HG03354 (cell line): Measurements from ENCODE around the gene IFT27.
"Not testable (repeated sequence)": the region's sequence is repeated elsewhere in the genome, so short reads cannot be mapped to it uniquely, and the experiment has no call there.

Experiments
- ATAC-seq: cut with Tn5 transposase; IDR thresholded peaks from one replicate; pipeline ENCODE4 v1.9.1; 2021; ENCODE audit warnings: mild to moderate bottlenecking; ENCODE audit not compliant: unreplicated experiment, poor library complexity, severe bottlenecking

Gene IFT27

DNA sequence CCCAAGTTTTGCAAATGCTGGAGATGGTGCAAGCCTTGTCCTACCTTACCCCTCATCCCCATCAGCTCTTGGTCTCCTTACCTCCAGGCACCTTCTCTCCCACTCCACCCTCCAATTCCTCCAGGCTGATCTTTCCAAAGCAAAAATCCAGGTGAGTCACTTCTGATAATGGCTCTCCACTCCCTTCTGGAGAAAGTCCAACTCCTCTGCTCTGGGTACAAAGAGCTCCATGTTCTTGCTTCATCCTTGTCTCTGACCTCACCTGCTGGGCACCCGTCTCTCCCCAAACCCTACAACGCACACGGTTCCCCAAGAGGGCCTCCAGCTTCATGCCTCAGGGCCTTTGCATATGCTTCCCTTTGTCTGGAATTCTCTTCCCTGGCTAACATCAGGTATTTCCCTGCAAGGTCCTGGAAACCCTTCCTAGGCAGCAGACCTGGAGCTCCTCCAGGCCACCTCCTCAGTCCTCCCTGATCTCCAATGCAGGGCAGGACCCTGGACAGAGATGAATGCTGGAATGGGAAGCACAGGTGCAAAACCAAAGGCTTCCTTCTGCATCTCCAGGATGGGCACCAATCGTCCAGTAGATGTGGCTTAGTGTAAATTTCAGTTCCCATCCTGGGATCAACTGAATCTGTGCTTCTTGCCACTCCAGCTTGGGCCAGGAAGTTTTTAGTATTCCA lies 22.7 kb downstream of the IFT27 start:
- no peak for ATAC-seq

DNA sequence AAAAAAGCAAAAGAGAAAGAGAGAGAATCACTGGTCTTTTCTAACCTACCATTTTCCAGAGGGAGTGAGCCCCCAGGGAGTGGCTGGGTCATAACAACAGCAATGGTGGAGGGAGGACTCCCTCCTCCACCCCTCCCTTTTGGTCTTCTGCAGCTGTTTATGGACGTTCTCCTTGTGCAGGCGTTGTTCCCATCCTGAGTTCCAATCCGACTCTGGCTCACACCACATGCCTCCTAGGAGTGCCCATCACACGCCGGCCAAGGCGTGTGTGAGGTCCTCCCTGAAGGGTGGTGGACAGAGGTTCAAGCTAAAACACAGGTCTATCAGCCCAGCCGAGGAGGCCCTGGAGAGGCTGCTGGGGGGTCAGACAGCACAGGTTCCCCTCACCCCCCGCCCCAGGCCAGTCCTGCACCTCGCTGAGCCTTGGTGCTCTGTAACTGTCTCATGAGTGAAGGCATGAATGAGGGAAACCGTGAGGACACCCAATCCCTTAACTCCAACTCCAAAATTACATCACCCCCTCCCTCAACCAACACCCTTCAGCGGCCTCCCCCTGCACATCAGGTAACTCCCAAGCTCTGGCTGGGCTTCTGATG lies 29.4 kb downstream of the IFT27 start:
- no peak for ATAC-seq

DNA sequence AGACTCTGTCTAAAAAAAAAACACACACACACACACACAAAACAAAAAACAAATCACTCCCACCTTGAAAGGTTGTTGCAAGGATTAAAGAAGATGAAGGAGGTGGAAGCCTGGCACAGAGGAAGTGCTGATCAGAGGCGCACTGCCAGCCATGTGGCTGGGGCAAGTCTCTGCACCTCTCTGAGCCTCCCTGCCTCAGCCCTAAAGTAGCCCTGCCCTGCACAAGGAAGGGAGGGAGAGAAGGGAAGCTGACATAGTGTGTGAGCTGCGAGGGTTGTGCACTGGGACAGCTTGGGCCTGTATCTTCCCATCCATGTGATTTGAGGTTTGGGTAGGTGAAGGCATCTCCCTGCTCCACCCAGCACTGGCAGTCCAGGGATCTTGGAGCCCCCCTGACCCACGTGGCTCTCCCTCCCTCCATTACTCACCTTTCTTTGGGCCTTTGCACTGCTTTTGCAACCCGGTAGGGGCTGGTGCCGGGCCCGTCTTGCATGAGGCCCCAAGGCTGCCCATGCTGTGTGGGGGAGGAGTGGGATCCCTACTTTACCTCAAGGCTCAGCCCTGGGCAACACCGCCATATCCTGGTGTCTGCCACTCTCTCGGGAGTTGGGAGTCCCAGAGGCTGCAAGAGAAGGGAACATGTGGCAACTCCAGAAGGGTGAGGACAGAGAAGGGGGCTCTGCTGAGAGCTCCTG lies 30.5 kb downstream of the IFT27 start:
- ATAC-seq = no peak

DNA sequence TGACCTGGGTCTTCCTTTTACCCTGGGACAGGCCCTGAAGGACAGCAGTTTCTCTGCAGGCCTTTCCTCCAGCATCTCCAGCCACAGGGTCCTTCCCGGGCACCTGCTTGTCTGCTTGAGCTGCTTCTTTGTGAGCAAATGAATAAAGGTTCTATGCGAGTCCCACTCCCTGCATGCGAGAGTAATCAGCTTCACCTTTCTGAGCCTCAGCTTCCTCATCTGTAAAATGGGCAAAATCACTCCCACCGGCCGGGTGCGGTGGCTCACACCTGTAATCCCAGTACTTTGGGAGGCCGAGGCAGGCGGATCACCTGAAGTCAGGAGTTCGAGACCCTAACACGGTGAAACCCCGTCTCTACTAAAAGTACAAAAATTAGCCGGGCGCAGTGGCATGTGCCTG lies 31.1 kb downstream of the IFT27 start:
- no peak for ATAC-seq

DNA sequence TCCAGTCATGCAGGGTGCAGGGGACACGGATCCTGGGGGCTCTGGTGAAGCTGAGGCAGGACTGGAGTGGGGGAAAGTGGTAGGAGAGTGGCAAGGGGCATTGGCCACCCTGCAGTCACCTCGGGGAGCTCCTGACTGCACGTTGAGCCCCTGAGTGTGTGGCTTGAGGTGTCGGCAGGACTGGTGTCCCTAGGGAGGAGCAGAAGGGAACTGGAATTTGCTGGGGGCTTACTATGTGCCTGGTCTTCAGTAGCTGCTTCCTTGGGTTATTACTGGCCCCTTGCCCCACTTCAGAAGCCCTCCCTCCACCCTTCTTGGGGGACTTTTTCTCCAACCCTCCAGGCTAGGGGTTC lies 31.5 kb downstream of the IFT27 start:
- ATAC-seq = no peak

DNA sequence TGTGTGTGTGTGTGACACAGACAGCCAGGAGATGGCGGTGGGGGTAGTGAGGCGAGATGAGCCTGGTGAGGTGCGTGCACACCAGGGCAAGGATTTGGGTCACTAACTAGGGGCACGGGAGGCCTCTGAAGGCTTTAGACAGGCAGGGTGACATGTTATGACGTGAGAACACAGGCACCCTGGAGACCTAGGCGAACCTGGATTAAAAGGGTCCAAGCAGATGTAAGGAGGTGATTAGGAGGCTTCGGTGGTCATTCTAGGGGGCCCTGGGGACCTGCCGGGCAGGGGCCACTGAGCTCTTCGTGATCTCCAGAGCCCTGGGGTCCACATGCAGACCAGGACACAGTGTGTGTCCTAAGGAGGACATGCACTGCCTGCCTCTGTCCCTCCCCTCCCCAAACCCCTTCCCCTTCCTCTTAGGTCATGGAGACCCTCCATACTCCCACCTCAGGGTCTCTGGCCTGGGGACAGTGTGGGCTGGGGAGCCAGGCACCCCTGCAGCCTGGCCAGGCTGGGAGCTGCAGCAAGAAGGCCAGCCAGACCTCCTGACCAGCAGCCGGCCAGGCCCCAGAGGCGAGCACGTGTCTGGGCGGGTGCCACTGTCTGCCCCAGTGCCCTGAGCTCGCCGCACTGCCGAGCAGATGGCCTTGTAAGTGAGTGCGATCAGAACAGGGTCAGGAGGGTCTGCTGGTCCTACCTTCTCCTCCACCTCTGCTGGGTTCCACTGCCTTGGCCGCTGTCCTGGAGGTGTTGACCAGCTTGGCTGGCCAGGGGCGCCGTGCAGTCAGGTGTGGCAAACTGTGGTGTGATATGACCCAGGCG lies 32.1 kb downstream of the IFT27 start:
- no peak for ATAC-seq

DNA sequence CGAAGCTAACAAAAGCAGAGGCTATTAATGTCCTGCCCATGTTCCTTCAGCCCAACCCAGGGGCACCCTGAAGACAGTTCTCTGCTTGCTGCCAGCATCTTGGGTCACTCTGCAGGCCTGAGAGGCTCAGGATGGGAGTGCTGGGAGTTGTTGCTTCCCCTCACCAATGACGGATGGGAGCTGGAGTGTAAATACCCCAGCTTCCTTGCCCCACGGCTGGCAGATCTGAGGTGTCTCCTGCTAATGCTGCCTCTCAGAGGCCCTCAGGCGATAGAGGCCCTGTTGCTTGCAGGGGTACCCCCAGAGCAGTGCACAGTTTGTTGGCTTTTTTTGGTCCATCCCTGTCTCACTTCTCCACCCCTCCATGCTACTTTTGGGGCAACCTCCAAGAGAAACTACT lies 32.9 kb downstream of the IFT27 start:
- no peak for ATAC-seq

DNA sequence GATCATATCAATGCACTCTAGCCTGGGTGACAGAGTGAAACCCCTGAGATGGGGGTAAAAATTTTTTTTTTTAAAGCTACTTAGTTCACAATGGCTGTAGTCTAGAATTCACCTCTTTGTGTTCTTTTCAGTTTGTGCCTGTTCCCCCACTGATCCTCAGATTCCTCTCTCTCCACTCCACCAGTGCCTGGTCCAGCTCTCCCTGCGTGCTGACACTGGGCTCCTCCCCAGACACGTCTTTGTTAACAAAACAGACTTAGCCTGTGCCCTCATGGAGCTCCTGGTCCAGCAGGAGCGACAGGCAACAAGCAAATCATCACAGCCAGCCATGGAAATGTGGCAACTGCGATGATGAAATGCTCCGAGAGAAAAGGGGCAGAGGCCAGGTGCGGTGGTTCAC lies 34.0 kb downstream of the IFT27 start:
- ATAC-seq = no peak

DNA sequence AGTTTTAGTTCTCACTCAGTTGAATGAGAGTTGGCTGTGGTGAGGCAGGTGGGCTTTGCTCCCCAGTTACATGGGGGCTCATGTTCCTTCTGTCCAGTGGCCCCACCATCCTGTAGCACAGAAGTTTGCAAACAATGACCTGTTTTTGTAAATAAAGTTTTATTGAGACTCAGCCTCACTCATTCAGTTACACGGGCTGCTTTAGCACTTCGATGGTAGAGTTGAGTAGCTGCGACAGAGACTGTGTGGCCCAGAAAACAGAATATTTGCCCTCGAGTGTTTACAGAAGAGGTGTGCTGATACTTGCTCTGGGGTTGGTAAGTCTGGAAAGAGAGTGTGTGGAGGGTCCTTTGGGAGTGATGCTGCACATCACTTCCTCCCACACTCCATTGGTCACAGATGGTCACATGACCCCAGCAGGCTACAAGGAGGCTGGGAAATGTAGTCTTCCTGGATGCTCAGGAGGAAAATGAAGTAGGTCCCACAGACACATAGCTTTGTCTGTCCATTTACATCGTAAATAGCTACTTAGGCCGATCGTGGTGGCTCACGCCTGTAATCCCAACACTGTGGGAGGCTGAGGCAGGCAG lies 34.6 kb downstream of the IFT27 start:
- ATAC-seq = no peak

DNA sequence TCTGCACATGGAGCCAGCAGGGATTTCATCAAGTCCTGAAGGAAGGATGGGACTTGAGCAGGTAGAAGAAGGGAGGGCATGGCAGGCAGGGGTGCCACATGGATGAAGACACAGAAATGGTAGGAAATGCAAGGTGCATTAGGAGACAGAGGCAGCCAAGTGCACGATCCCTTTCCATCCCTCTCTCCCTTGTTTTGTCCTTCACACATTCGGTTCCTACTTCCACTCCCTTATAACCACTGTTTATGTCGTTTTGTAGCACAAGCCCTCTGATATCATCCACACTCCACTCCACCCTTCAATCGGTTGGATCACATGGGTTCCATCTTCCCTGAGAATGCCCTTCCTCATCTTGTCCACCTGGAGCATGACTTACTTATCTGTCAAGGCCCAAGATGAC lies 35.2 kb downstream of the IFT27 start:
- ATAC-seq = no peak

DNA sequence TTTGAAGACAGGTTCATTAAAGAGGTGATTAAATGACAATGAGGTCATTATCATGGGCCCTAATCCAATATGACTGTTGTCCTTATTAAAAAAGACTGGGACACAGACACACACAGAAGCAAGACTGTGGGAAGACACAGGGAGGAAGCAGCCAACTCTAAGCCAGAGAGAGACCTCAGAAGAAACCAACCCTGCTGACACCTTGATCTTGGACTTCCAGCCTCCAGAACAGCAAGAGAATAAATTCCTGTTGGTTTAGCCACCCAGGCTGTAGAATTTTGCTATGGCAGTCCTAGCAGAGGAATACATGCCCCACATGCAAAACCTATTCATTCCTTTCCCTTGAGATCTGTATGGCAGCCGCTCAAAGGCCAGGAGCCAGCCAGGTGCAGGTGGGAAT lies 36.7 kb downstream of the IFT27 start:
- ATAC-seq = no peak

DNA sequence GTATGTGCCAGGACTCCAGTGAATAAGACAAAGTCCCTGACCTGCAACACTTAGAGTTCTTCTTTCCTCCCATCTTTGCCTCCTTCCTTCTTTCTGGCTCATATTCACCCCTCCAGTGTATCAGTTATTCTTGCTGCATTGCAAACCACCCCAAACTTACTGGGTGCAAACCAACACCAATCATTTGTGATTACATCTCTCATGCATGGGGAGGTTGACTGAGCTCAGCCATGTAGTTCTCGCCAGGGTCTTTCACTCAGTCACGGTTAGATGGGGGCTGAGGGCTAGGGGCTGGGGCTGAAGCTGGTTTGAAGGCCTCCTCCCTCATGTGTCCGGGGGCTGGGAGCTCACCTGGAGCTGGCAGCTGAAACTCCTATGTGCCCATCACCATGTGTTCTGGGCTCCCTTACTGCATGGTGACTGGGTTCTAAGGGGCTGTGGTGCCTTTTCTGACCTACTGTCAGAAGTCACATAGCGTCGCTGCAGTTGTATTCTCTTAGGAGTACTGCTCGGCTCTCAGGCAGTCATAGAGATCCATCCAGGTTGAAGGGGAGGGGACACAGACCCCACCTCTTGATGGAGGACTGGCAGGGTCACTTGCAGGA lies 37.4 kb downstream of the IFT27 start:
- no peak for ATAC-seq

DNA sequence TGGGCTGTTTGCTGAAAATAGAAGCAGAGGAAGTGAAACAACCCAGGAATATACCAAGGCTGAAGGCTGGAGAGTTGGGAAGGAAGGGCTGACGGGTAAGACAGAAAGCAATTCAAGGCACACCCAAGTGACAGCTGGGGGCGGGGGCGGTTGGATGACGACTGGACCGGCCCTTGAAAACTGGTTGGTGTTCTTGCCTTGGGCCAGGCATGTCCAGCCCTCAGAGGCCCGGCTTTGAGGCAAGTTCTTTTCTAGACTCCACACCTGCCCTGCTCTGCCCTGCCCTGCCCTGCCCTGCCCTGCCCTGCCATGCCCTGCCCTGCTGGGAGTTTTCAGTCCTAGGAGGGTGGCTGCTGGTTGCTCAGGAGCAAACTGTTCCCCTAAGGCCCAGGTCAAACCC lies 38.1 kb downstream of the IFT27 start:
- ATAC-seq = no peak

DNA sequence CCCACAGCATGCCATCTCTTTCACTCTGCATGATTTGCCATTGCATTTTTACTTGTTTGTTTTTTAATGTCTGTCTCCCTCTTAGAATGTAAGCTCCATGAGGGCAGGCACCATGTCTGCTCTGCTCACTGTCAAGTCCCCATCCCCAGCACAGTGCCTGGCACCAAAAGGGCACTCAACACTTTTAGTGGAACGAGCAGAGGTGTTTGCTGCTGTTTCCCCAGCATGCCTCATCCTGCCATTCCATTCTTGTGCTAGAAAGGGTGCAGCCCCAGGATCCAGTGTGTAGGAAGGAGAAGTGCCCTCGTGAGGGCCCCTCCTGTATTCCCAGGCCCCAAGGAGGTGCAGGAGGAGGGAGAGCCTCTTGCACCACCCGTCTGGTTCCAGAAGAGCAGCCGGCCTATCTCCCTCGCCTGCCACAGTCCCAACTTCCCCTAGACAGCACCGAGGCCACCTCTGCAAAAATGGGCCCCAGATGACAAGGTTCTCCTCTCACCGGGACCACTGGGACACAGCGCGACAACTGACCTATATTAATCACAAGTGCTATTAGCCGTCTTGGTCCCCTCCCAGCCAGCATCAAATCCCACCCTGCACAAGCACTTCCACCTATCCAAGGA lies 39.1 kb downstream of the IFT27 start:
- no peak for ATAC-seq

DNA sequence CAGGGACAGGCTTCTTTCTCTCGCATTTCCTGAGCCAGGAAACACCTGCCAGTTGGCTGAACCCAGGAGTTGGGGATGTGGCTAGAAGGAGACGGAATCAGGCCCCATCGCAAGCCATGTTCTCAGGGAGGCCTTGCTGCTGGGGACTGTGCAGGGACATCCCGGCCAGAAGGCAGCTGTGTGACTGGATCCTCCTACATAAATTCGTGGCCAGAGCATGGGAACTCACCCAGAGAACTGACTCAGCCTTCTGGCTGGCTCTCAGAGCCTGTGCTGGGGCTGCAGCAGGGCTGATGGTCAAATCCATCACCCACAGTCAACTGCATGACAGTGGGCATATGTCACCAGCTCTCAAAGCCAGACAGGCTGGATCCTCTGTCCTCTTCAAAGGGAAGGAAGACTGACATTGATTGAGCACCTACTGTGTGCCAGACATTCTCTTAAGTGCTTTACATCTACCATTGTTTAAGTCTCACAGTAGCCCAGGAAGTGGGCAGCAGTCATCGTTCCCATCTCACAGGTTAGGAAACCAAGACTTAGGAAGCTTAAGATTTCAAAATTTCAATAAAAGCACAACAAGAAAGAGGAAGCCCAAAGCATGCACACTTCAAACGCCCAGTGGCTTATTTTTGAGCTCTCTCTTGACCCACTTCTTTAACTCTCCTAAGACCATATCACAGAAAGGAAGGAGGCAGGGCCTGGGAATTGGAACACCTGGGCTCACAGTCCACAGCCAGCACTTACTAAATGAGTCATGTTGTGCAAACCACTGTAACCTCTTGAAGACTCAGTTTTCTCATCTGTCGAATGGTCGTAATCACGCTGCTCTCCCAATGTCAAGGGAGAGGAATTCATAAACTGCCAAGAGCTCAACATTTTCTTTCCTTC lies 41.5 kb downstream of the IFT27 start:
- no peak for ATAC-seq

DNA sequence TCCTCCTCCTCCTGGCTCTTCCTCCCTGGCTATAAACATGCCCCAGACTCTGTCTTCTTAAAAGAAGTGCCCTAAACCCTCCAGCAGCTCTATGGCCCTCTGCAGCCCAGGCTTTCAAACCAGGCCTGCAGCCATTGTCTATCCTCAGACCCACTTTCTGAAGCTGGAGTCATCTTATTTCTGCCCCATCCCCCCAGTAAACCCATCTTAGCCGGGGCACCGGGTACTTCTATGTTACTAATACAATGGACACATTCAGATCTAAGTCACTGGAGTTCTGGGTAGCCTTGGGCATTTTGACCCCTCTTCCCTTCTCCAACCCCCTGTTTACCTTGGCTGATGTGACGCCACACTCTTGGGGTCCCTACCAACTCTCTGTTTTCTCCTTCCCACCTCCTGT lies 42.6 kb downstream of the IFT27 start:
- no peak for ATAC-seq

DNA sequence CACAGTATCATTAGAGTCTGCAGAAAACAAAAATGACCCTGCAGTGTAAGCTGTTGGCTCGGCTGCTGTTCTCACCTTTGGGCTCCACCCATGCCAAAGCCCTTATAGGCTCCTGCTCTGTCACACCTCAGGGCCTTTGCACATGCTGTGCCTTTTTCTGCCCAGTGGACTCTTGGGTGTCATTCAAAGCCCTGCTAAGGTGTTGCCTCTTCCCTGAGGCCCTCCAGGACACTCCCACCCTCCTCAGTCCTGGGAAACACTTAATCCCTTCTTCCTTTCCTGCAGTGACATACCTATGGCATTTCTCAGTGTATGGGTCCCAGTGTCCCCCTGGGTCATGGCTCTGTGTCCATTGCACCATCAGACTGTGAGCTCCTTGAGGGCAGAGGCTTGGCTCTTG lies 43.3 kb downstream of the IFT27 start:
- ATAC-seq = no peak

DNA sequence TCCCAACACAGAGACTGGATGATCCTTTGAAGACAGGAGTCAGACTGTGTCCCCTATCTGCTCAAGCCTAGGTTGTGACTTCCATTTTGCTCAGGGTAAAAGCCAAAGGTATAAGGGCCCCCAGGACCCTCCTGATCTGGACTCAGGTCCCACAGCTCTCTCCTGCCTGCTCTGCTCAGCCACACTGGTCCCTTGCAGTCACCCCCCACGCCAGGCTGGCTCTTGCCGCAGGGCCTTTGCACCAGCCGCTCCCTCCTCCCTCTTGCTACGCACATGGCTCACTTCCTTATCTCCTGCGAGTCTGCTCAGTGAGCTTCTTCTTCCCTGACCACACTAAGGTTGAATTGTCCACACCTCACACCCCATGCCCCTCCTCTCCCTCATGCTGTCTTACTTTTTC lies 44.0 kb downstream of the IFT27 start:
- no peak for ATAC-seq

DNA sequence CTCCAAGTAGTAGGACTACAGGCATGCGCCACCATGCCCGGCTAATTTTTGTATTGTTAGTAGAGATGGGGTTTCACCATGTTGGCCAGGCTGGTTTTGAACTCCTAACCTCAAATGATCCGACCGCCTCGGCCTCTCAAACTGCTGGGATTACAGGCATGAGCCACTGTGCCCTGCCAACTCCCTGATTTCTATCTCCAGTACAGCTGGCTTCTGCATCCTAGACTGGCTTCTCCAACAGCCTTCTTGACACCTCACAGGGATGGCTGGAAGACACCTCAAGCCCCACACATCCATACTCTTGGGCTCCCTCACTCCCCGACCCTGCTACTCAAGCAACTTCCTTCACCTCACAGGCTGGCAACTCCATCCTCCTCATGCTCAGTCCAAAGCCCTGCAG lies 44.6 kb downstream of the IFT27 start:
- ATAC-seq = not testable (repeated sequence)
